ENCODE measurements around the gene GRM8.
A peak's percentile ranks its signal among the peaks of the same experiment; 100 is the strongest.

Gene GRM8

DNA sequence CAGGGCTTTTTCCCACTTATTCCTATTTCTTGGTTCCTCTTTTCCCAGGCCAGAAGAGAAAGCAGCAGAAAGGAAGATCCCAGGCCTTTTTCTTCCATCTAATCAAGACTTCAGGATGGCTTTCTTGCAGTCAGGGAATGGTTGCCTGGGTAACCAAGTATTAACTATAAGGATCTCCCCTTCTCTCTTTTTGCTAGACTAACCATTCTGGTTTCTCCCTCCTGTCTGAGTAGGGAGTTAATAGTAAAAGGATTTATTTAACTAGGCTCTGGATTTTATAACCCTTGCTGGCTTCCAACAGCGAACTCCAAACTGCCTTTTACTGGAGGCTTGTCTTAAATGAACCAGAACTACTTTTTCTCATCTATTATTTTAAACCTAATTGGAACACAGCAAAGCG lies 90.4 kb downstream of the GRM8 start:
- no peak overlapping the region for H3K9ac ChIP-seq (ENCODE audit: low read length)
- H3F3A ChIP-seq (ENCODE audit: insufficient read depth, low read length): no peaks in the 10 kb centered on the region
- no peak overlapping the region for H3K27ac ChIP-seq (ENCODE audit: low read depth, low read length, poor library complexity, severe bottlenecking)
- H3K9me3 ChIP-seq (ENCODE audit: low read length): no peaks in the 10 kb centered on the region
- H3K9me2 ChIP-seq (ENCODE audit: low read depth, low read length): no peaks in the 10 kb centered on the region
- H3K36me3 ChIP-seq (ENCODE audit: insufficient read depth, low read length): no peaks in the 10 kb centered on the region
- TF ChIP-seq CTCF (IDR thresholded peaks at IDR 0.05; ENCODE audit: low read length): no peak
- no peak for TF ChIP-seq EZH2 (IDR thresholded peaks at IDR 0.05; ENCODE audit: borderline replicate concordance, low read length)
- no peak overlapping the region for H3K4me2 ChIP-seq (ENCODE audit: low read length)
- no peak overlapping the region for H3K4me3 ChIP-seq (ENCODE audit: low read depth, low read length, poor library complexity, severe bottlenecking)
- no peaks in the 10 kb centered on the region for H3K4me1 ChIP-seq (ENCODE audit: insufficient read depth, low read length, severe bottlenecking)
- no peaks in the 10 kb centered on the region for H3K27me3 ChIP-seq (ENCODE audit: insufficient read depth, low read length)
- no peaks in the 10 kb centered on the region for H4K20me1 ChIP-seq (ENCODE audit: insufficient read depth, low read length)
- H3K79me2 ChIP-seq (ENCODE audit: insufficient read depth, low read length): no peaks in the 10 kb centered on the region
- H2AFZ ChIP-seq (ENCODE audit: low read length): no peak overlapping the region

DNA sequence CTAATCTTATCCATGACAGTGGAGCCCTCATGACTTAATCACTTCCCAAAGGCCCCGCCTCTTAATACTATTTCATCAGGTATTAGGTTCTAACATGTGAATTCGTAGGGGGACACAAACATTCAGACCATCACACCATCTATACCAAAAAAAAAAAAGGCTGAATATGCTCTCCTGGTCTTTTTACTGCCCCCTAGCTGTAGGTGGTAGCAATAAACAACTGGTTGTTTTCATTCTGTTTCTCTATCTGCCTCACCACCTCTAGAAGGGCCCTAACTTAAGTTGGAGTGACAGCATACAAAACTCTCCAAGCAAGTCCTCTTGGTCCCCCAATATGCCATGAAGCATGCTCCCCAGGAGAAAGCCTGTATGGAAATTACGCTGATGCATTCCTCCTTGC lies 94.1 kb downstream of the GRM8 start:
- no peak overlapping the region for H2AFZ ChIP-seq (ENCODE audit: low read length)
- H3K9me2 ChIP-seq (ENCODE audit: low read depth, low read length): no peaks in the 10 kb centered on the region
- no peak overlapping the region for H3K4me2 ChIP-seq (ENCODE audit: low read length)
- H3F3A ChIP-seq (ENCODE audit: insufficient read depth, low read length): no peaks in the 10 kb centered on the region
- no peak overlapping the region for H3K9ac ChIP-seq (ENCODE audit: low read length)
- TF ChIP-seq EZH2 (IDR thresholded peaks at IDR 0.05; ENCODE audit: borderline replicate concordance, low read length) (no peak), CTCF (IDR thresholded peaks at IDR 0.05; ENCODE audit: low read length) (peak; percentile 88)
- no peaks in the 10 kb centered on the region for H3K79me2 ChIP-seq (ENCODE audit: insufficient read depth, low read length)
- no peaks in the 10 kb centered on the region for H3K36me3 ChIP-seq (ENCODE audit: insufficient read depth, low read length)
- no peak overlapping the region for H3K4me3 ChIP-seq (ENCODE audit: low read depth, low read length, poor library complexity, severe bottlenecking)
- H3K27ac ChIP-seq (ENCODE audit: low read depth, low read length, poor library complexity, severe bottlenecking): no peak overlapping the region
- H3K4me1 ChIP-seq (ENCODE audit: insufficient read depth, low read length, severe bottlenecking): no peaks in the 10 kb centered on the region
- H3K27me3 ChIP-seq (ENCODE audit: insufficient read depth, low read length): no peaks in the 10 kb centered on the region
- H4K20me1 ChIP-seq (ENCODE audit: insufficient read depth, low read length): no peaks in the 10 kb centered on the region
- no peaks in the 10 kb centered on the region for H3K9me3 ChIP-seq (ENCODE audit: low read length)

DNA sequence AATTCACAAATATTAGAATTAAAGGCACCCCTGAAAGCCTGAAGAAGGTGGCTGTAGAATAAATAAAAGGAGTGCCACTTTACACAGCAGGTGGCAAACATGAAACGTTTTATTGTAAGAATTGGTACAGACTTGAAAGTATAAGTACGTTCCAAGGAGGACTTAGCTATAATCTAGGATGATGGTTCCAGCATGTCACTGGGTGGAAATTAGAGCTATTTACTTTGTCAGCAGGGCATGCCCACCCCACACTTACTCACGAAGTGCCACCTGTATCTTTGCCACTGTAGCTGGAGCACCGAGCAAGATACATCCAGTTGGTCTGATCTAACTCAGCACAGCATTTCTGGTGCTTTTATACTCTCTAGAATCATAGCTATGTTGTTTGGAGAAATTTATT lies 97.8 kb downstream of the GRM8 start:
- Histone ChIP-seq H3F3A (ENCODE audit: insufficient read depth, low read length) (no peaks in the 10 kb centered on the region), H3K36me3 (ENCODE audit: insufficient read depth, low read length) (no peaks in the 10 kb centered on the region), H3K27me3 (ENCODE audit: insufficient read depth, low read length) (no peaks in the 10 kb centered on the region), H3K9me2 (ENCODE audit: low read depth, low read length) (no peaks in the 10 kb centered on the region), H3K4me3 (ENCODE audit: low read depth, low read length, poor library complexity, severe bottlenecking) (no peak overlapping the region), H3K27ac (ENCODE audit: low read depth, low read length, poor library complexity, severe bottlenecking) (no peak overlapping the region), H3K79me2 (ENCODE audit: insufficient read depth, low read length) (no peaks in the 10 kb centered on the region), H2AFZ (ENCODE audit: low read length) (no peak overlapping the region), H3K9ac (ENCODE audit: low read length) (no peak overlapping the region), H3K9me3 (ENCODE audit: low read length) (no peaks in the 10 kb centered on the region), H3K4me2 (ENCODE audit: low read length) (no peak overlapping the region), H3K4me1 (ENCODE audit: insufficient read depth, low read length, severe bottlenecking) (no peaks in the 10 kb centered on the region), H4K20me1 (ENCODE audit: insufficient read depth, low read length) (no peaks in the 10 kb centered on the region)
- TF ChIP-seq EZH2 (IDR thresholded peaks at IDR 0.05; ENCODE audit: borderline replicate concordance, low read length): no peak
- TF ChIP-seq CTCF (IDR thresholded peaks at IDR 0.05; ENCODE audit: low read length): no peak
